GM12878 (cell line): ENCODE measurements around the gene FBXL15. TPM values are rescaled to one million over a fixed set of nuclear protein-coding genes. Genes with fewer than 3 reads are reported as not detected.
A peak's percentile ranks its signal among the peaks of the same experiment; 100 is the strongest.

Source experiments
- ATF3 ChIP-seq: IDR thresholded peaks from 2 replicates; pipeline ENCODE4 v1.6.1; 2011; ENCODE audit warnings: low read depth, mild to moderate bottlenecking, low read length, moderate library complexity, borderline replicate concordance; ENCODE audit errors: extremely low read depth
- CEBPZ ChIP-seq: fragments of 150-350 bp; IDR thresholded peaks from 2 replicates; pipeline ENCODE4 v1.6.1; 2016; ENCODE audit warnings: low read depth, low read length
- CUX1 ChIP-seq: IDR thresholded peaks from 2 replicates; pipeline ENCODE4 v1.6.1; 2012; ENCODE audit warnings: improper control_type of control experiment, low read depth, low read length; ENCODE audit not compliant: insufficient replicate concordance
- DPF2 ChIP-seq: fragments of 450-650 bp; IDR thresholded peaks from 2 replicates; pipeline ENCODE4 v1.6.1; 2017; ENCODE audit warnings: mild to moderate bottlenecking
- LARP7 ChIP-seq: fragments of 450-650 bp; IDR thresholded peaks from 2 replicates; pipeline ENCODE4 v1.6.1; 2017; ENCODE audit warnings: mild to moderate bottlenecking
- MYC ChIP-seq: IDR thresholded peaks from 2 replicates; pipeline ENCODE4 v1.6.1; 2011; ENCODE audit warnings: mild to moderate bottlenecking, low read length, moderate library complexity, inconsistent platforms; ENCODE audit not compliant: insufficient read depth, insufficient replicate concordance, insufficient read length, severe bottlenecking
- NR2C2 ChIP-seq: IDR thresholded peaks from 2 replicates; pipeline ENCODE4 v1.6.1; 2011; ENCODE audit warnings: borderline replicate concordance, low read depth; ENCODE audit not compliant: control insufficient read depth, insufficient read length
- RBBP5 ChIP-seq: fragments of 200-600 bp; sonication (generic); conservative IDR thresholded peaks from 2 replicates; pipeline ENCODE4 v1.6.1; 2016
- SPI1 ChIP-seq: IDR thresholded peaks from 2 replicates; pipeline ENCODE4 v1.6.1; 2011; ENCODE audit warnings: low read depth, mild to moderate bottlenecking, low read length, moderate library complexity, borderline replicate concordance; ENCODE audit not compliant: insufficient read depth
- ZBTB40 ChIP-seq: fragments of 450-650 bp; IDR thresholded peaks from 2 replicates; pipeline ENCODE4 v1.6.1; 2016; ENCODE audit warnings: mild to moderate bottlenecking, moderate library complexity, borderline replicate concordance
- ZNF24 ChIP-seq: fragments of 450-650 bp; IDR thresholded peaks from 2 replicates; pipeline ENCODE4 v1.6.1; 2017; ENCODE audit warnings: antibody characterized with exemption, mild to moderate bottlenecking
- ZNF274 ChIP-seq: IDR thresholded peaks from one replicate; pipeline ENCODE4 v1.8.0; 2011; ENCODE audit not compliant: insufficient read length, insufficient read depth
- polyA plus RNA-seq, 11 experiments: library from polyadenylated mRNA; depleted of rRNA in 4 of 11; unstranded in 6 of 11; stranded (reverse) in 5 of 11; fragments of >200 nt; fragmentation: Nextera tagmentation in 4 of 11; fragmentation: Illumina TruSeq in 1 of 11; extraction: Ambion mirVana in 4 of 11; extraction: Trizol in 1 of 11; gene quantifications; 1 replicate in 1 of 11; 2 replicates in 10 of 11; pipeline versions ENCODE4 v1.2.1 to v1.2.3, GENCODE V29; 2011 to 2016; ENCODE audit warnings: inconsistent platforms in 2 of 11, missing spikeins in 2 of 11, low read depth in 1 of 11
- total RNA-seq, 4 experiments: library from RNA; depleted of rRNA in 3 of 4; stranded (reverse); fragments of >200 nt in 3 of 4; fragmentation: Illumina TruSeq in 1 of 4; extraction: Trizol in 1 of 4; gene quantifications; 2 replicates each; pipeline versions ENCODE4 v1.2.1 to v1.2.3, GENCODE V29; 2013 to 2021
- TF ChIP-seq, protein P1 (sequence below): IDR thresholded peaks from 2 replicates; pipeline ENCODE4 v1.6.1; 2011; ENCODE audit warnings: borderline replicate concordance, low read depth, mild to moderate bottlenecking, moderate library complexity, low read length; ENCODE audit not compliant: insufficient read depth, poor library complexity, severe bottlenecking

Gene FBXL15
- total and polyA plus RNA-seq, 10 of the 15 experiments (the other 5 are each of a cell fraction or from before 2014, with no cell fraction given): 0.13 to 21.3 (median 7.9) TPM

- TF ChIP-seq CUX1 (no peak), DPF2 (peak; percentile 91; the same call in 1 of the 2 replicates), RBBP5 (no peak), ATF3 (no peak), NR2C2 (no peak), ZBTB40 (no peak), ZNF274 (no peak), MYC (peak; percentile 92), LARP7 (peak; percentile 92), CEBPZ (no peak), SPI1 (no peak; the same call in 1 of the 2 replicates), ZNF24 (no peak)
- TF ChIP-seq, protein P1, sequence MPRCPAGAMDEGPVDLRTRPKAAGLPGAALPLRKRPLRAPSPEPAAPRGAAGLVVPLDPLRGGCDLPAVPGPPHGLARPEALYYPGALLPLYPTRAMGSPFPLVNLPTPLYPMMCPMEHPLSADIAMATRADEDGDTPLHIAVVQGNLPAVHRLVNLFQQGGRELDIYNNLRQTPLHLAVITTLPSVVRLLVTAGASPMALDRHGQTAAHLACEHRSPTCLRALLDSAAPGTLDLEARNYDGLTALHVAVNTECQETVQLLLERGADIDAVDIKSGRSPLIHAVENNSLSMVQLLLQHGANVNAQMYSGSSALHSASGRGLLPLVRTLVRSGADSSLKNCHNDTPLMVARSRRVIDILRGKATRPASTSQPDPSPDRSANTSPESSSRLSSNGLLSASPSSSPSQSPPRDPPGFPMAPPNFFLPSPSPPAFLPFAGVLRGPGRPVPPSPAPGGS: no peak
Measured at GRCh38 chr10:102450374-102451104, 29.9 kb downstream of the FBXL15 start (continued).
